Omental fat pad (tissue), 4 donors: Measurements from ENCODE around the gene HSPA1B. TPM values are rescaled to one million over a fixed set of nuclear protein-coding genes. Genes with fewer than 3 reads are reported as not detected.
A peak's percentile ranks its signal among the peaks of the same experiment; 100 is the strongest.
"Not testable (repeated sequence)": the region's sequence is repeated elsewhere in the genome, so short reads cannot be mapped to it uniquely, and the experiment has no call there.

Experiments
- ATAC-seq: fragments of 150-250 bp; one replicate; pipeline ENCODE4 v1.9.1; 2016; ENCODE audit warnings: mild to moderate bottlenecking, moderate library complexity; ENCODE audit not compliant: low FRiP score
- DNase-seq: peaks from one replicate; pipeline ENCODE4 v3.0.0-alpha.2; 2019; ENCODE audit warnings: low spot score
- total RNA-seq, 4 donors: library from RNA; depleted of rRNA; stranded (reverse); fragments of >200 nt; gene quantifications; one replicate each; pipeline ENCODE4 v1.1.0, GENCODE V29; 2016
- TF ChIP-seq, protein P1 (sequence below), 3 donors: fragments of 450-650 bp; IDR thresholded peaks; one replicate each; pipeline ENCODE4 v1.5.1; 2016 to 2017; ENCODE audit warnings: antibody characterized with exemption in 3 of 3, mild to moderate bottlenecking in 3 of 3, moderate library complexity in 2 of 3

The HSPA1B gene
- total RNA-seq, 4 donors from 2014 or later, result 174 to 1,642 (median 258) TPM

GRCh38 chr6:31815025-31815838 lies 12.3 kb upstream of the HSPA1B start, which contains the start of the genes HSPA1A and HSPA1L:
HSPA1A (plus strand) TSS chr6:31815543; CDS start chr6:31815757, 214 bp downstream.
HSPA1L (minus strand) TSS chr6:31815283; CDS start chr6:31811972, 3,311 bp downstream.
- DNase-seq, result peak; percentile 81
- peak; percentile 58 for ATAC-seq
- TF ChIP-seq, protein P1, sequence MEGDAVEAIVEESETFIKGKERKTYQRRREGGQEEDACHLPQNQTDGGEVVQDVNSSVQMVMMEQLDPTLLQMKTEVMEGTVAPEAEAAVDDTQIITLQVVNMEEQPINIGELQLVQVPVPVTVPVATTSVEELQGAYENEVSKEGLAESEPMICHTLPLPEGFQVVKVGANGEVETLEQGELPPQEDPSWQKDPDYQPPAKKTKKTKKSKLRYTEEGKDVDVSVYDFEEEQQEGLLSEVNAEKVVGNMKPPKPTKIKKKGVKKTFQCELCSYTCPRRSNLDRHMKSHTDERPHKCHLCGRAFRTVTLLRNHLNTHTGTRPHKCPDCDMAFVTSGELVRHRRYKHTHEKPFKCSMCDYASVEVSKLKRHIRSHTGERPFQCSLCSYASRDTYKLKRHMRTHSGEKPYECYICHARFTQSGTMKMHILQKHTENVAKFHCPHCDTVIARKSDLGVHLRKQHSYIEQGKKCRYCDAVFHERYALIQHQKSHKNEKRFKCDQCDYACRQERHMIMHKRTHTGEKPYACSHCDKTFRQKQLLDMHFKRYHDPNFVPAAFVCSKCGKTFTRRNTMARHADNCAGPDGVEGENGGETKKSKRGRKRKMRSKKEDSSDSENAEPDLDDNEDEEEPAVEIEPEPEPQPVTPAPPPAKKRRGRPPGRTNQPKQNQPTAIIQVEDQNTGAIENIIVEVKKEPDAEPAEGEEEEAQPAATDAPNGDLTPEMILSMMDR (IDR thresholded peaks at IDR 0.05), result no peak

DNA sequence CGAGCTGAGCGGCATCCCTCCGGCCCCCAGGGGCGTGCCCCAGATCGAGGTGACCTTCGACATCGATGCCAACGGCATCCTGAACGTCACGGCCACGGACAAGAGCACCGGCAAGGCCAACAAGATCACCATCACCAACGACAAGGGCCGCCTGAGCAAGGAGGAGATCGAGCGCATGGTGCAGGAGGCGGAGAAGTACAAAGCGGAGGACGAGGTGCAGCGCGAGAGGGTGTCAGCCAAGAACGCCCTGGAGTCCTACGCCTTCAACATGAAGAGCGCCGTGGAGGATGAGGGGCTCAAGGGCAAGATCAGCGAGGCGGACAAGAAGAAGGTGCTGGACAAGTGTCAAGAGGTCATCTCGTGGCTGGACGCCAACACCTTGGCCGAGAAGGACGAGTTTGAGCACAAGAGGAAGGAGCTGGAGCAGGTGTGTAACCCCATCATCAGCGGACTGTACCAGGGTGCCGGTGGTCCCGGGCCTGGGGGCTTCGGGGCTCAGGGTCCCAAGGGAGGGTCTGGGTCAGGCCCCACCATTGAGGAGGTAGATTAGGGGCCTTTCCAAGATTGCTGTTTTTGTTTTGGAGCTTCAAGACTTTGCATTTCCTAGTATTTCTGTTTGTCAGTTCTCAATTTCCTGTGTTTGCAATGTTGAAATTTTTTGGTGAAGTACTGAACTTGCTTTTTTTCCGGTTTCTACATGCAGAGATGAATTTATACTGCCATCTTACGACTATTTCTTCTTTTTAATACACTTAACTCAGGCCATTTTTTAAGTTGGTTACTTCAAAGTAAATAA lies 10.2 kb upstream of the HSPA1B start:
- not testable (repeated sequence) for DNase-seq, ATAC-seq

GRCh38 chr6:31817929-31818511 lies 9.5 kb upstream of the HSPA1B start:
- ATAC-seq, result not testable (repeated sequence)

GRCh38 chr6:31819871-31820299 lies 7.7 kb upstream of the HSPA1B start:
- ATAC-seq (no peak), DNase-seq (no peak)
- TF ChIP-seq, protein P1 (IDR thresholded peaks at IDR 0.05), result no peak

More at GRCh38 chr6:31817929-31818511, 9.5 kb upstream of the HSPA1B start:
- DNase-seq, result not testable (repeated sequence)

DNA sequence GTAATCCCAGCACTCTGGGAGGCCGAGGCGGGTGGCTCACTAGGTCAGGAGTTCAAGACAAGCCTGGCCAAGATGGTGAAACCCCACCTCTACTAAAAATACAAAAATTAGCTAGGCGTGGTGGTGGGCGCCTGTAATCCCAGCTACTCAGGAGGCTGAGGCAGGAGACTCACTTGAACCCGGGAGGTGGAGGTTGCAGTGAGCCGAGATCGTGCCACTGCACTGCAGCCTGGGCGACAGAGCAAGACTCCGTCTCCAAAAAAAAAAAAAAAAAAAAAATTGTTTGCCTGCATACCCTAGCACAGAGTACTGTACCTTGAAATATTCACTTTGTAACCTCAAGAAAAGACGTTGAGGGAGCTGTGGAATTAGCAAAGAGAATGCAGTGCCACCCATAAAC lies 7.1 kb upstream of the HSPA1B start:
- not testable (repeated sequence) for ATAC-seq, DNase-seq

GRCh38 chr6:31821301-31822035 lies 6.1 kb upstream of the HSPA1B start:
- TF ChIP-seq, protein P1 (IDR thresholded peaks at IDR 0.05), result no peak
- ATAC-seq, result no peak
- peak; percentile 78 for DNase-seq

GRCh38 chr6:31822036-31822821 lies 5.3 kb upstream of the HSPA1B start:
- TF ChIP-seq, protein P1 (IDR thresholded peaks at IDR 0.05), result no peak
- peak; percentile 48 for DNase-seq

DNA sequence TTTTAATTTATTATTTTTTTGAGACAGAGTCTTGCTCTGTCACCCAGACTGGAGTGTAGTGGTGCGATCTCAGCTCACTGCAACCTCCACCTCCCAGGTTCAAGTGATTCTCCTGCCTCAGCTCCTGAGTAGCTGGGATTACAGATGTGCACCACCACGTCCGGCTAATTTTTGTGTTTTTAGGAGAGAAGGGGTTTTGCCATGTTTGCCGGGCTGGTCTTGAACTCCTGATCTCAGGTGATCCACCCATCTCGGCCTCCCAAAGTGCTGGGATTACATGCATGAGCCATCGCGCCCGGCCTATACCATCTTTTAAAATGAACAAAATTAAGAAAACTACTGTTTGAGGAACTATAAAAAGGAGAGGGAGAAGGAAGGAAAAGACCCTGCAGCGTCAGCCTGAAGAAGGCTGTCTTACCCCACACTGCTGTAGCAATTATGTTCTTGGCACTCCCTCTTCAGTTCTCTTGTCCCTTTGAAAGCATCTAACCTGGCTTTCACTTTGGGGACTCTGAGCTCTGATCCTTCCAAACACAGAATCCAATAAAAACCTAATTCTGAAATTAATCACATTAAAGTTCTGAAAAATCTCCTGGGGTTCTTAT lies 3.8 kb upstream of the HSPA1B start:
- DNase-seq, ATAC-seq: not testable (repeated sequence)

More at GRCh38 chr6:31822036-31822821, 5.3 kb upstream of the HSPA1B start:
- ATAC-seq, result peak; percentile 55
